ENCODE measurements around the gene URAD. TPM values are rescaled to one million over a fixed set of nuclear protein-coding genes. Genes with fewer than 3 reads are reported as not detected.

The URAD gene
- total RNA-seq, 1 donor from 2014 or later: not detected

DNA sequence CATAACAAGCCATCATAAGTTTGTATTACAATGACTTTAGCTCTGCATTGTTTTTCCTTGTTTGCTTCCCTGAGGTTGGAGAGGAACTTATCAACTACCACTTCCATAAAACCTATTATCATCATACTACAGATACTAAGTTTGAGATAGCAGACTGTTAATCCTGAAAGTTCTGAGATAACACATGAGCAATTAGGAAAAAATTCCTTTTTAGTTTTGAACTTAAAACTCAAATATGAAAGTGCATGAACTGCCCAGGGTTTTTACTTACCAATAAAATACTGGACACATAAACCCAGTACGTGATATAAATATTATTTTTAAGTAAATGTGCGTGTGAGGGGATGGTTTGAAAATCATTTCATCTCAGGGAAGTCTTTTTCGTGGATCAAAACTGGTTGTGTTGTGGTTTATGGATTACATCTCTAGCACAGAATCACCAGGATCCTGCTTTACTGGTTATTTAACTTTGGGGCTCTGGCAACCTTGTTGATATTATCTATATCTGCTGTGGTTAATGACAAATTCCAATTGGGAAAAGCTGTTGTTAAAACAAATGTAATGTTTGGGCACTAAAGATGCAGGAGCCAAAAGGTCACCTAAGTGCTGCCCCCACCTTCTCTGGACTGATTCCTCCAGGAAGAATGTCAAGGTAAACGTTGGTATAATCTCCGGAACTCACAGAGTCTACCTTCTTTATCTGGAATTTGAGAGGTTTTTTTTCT lies 31.8 kb downstream of the URAD start:
- H3K27me3 Mint-ChIP-seq (ENCODE audit: unreplicated experiment): peaks cover 20% of the 10 kb centered on the region
- H3K27ac Mint-ChIP-seq (ENCODE audit: unreplicated experiment): no peak overlapping the region
- H3K4me1 Mint-ChIP-seq (ENCODE audit: unreplicated experiment): peaks cover 12% of the 10 kb centered on the region
- H3K4me3 Mint-ChIP-seq (ENCODE audit: unreplicated experiment): no peak overlapping the region
- H3K36me3 Mint-ChIP-seq (ENCODE audit: low read depth, unreplicated experiment): no peaks in the 10 kb centered on the region
- no peaks in the 10 kb centered on the region for H3K9me3 Mint-ChIP-seq (ENCODE audit: unreplicated experiment)
- DNase-seq (ENCODE audit: low spot score): no peak
- TF ChIP-seq, protein P1, sequence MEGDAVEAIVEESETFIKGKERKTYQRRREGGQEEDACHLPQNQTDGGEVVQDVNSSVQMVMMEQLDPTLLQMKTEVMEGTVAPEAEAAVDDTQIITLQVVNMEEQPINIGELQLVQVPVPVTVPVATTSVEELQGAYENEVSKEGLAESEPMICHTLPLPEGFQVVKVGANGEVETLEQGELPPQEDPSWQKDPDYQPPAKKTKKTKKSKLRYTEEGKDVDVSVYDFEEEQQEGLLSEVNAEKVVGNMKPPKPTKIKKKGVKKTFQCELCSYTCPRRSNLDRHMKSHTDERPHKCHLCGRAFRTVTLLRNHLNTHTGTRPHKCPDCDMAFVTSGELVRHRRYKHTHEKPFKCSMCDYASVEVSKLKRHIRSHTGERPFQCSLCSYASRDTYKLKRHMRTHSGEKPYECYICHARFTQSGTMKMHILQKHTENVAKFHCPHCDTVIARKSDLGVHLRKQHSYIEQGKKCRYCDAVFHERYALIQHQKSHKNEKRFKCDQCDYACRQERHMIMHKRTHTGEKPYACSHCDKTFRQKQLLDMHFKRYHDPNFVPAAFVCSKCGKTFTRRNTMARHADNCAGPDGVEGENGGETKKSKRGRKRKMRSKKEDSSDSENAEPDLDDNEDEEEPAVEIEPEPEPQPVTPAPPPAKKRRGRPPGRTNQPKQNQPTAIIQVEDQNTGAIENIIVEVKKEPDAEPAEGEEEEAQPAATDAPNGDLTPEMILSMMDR (IDR thresholded peaks at IDR 0.05; ENCODE audit: unreplicated experiment): no peak

DNA sequence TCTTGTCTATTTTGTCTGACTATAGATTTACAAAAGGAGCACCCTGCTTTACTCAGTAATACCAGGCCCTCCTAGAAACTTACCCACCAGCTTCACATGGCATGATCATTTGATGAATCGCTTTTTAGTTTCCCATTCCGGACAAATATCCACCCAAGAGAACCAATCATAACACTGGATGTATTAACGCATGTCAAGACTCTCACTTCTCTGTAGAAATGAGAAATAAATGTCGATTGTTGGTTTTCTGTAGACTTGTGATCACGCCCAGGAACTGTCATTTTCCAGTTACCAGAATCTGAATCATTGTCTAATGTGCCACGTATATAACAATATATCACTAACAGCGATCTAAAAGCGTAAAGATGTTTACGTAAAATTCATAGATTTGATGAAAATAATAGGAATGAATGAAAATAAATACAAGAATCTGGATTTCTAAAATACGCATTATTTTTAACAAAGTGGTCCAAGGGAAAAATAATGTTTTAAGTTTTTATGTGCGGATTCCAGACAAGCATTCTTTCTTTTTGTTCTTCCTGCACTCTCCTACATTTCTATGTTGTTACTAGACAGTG lies 33.4 kb downstream of the URAD start:
- DNase-seq (ENCODE audit: low spot score): no peak
- H3K9me3 Mint-ChIP-seq (ENCODE audit: unreplicated experiment): no peaks in the 10 kb centered on the region
- H3K27ac Mint-ChIP-seq (ENCODE audit: unreplicated experiment): no peak overlapping the region
- peaks cover 17% of the 10 kb centered on the region for H3K27me3 Mint-ChIP-seq (ENCODE audit: unreplicated experiment)
- H3K4me1 Mint-ChIP-seq (ENCODE audit: unreplicated experiment): peaks cover 9% of the 10 kb centered on the region
- no peak overlapping the region for H3K4me3 Mint-ChIP-seq (ENCODE audit: unreplicated experiment)
- TF ChIP-seq, protein P1 (IDR thresholded peaks at IDR 0.05; ENCODE audit: unreplicated experiment): no peak
- no peaks in the 10 kb centered on the region for H3K36me3 Mint-ChIP-seq (ENCODE audit: low read depth, unreplicated experiment)

DNA sequence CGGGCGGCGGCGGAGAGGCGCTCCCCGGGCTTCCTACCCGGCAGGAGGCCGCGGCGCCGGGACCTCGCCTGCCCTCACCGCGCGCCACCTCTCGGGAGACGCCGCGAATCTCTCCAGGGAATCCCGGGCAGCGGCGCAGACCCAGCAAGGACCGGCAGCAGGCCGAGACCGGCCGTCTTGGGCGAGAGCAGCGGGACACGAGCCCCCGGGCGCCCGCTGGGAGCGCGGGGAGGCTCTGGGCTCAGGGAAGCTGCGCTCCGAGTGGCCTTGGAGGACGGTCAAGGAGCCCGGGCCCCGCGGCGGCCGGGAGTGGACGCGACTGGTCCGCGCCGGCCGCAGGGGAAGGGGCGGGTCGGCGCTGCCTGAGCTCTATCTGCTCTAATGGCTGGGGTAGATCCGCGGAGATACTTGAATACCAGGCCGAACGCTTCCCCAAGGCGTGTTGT lies 34.1 kb downstream of the URAD start:
- TF ChIP-seq, protein P1 (IDR thresholded peaks at IDR 0.05; ENCODE audit: unreplicated experiment): no peak
- Mint-ChIP-seq H3K36me3 (ENCODE audit: low read depth, unreplicated experiment) (no peaks in the 10 kb centered on the region), H3K27me3 (ENCODE audit: unreplicated experiment) (peaks cover 14% of the 10 kb centered on the region), H3K4me3 (ENCODE audit: unreplicated experiment) (no peak overlapping the region), H3K9me3 (ENCODE audit: unreplicated experiment) (no peaks in the 10 kb centered on the region), H3K4me1 (ENCODE audit: unreplicated experiment) (peaks cover 7% of the 10 kb centered on the region), H3K27ac (ENCODE audit: unreplicated experiment) (no peak overlapping the region)
- DNase-seq (ENCODE audit: low spot score): no peak

DNA sequence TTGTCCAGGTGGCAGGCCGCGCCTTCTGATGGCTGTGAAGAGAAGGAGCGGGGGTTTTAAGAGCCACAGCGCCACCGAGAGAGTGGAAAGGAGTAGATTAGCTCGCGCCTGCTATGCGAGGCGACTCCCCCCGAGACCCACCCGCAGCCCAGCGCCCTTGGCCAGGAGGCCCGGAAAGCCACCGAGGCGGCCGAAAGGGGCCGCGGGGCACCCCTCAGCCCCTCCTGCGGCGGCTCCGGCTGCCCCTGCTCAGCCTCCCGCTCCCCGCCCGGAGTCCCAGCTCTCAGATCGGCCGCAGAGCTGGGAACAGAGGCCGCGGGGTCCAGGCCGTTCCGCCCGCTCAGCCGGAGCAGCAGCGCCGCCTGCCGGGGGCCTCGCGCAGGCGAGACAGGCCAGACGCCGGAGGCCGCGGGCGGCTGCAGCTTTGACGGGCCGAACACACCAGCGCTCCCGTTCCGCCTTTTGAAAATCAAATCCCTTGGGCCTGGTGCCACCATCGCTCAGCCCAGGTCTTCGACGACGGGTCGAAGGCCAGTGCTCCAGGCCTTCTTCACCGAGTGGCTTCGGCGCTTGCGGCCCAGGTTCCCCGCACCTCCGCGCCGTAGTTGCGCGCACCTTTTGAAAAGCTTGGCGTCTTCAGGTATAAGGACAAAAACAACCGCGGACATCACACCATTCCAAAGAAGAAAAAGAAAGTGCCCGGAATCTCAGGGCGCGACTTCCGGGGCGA lies 34.7 kb downstream of the URAD start:
- H3K27me3 Mint-ChIP-seq (ENCODE audit: unreplicated experiment): peaks cover 13% of the 10 kb centered on the region
- no peaks in the 10 kb centered on the region for H3K9me3 Mint-ChIP-seq (ENCODE audit: unreplicated experiment)
- H3K36me3 Mint-ChIP-seq (ENCODE audit: low read depth, unreplicated experiment): no peaks in the 10 kb centered on the region
- H3K4me3 Mint-ChIP-seq (ENCODE audit: unreplicated experiment): peak overlapping the region; percentile 76
- no peak overlapping the region for H3K27ac Mint-ChIP-seq (ENCODE audit: unreplicated experiment)
- peak; percentile 99 for DNase-seq (ENCODE audit: low spot score)
- TF ChIP-seq, protein P1 (IDR thresholded peaks at IDR 0.05; ENCODE audit: unreplicated experiment): peak; percentile 97
- H3K4me1 Mint-ChIP-seq (ENCODE audit: unreplicated experiment): peaks cover 7% of the 10 kb centered on the region

Data from endothelial cell (in vitro differentiated cells).